KMS-11 (cell line): ENCODE results near the gene ZFP36L2.

ENCODE experiments used
- H2AFZ ChIP-seq: fragments of 200-600 bp; sonication (generic); 2 replicates; pipeline ENCODE4 v1.6.1; 2016; ENCODE audit warnings: antibody characterized with exemption, mixed run types, low read depth
- H3K27ac ChIP-seq: fragments of 200-600 bp; sonication (generic); 2 replicates; pipeline ENCODE4 v1.6.1; 2016; ENCODE audit warnings: mild to moderate bottlenecking, mixed run types
- H3K27me3 ChIP-seq: fragments of 200-600 bp; sonication (generic); 2 replicates; pipeline ENCODE4 v1.6.1; 2017; ENCODE audit warnings: mild to moderate bottlenecking, low read depth, mixed run types, moderate library complexity; ENCODE audit not compliant: insufficient read depth
- H3K36me3 ChIP-seq: fragments of 200-600 bp; sonication (generic); 2 replicates; pipeline ENCODE4 v1.6.1; 2017; ENCODE audit warnings: mild to moderate bottlenecking, mixed run types; ENCODE audit not compliant: insufficient read depth
- H3K4me1 ChIP-seq: fragments of 200-600 bp; sonication (generic); 2 replicates; pipeline ENCODE4 v1.6.1; 2016; ENCODE audit warnings: mild to moderate bottlenecking, low read depth, mixed run types; ENCODE audit not compliant: poor library complexity, severe bottlenecking
- H3K4me2 ChIP-seq: fragments of 200-600 bp; sonication (generic); 2 replicates; pipeline ENCODE4 v1.7.0; 2016; ENCODE audit warnings: mild to moderate bottlenecking, mixed run types
- H3K4me3 ChIP-seq: fragments of 200-600 bp; sonication (generic); IDR thresholded peaks from 2 replicates; pipeline ENCODE4 v1.6.1; 2017; ENCODE audit warnings: low read depth, low read length, mixed read lengths; ENCODE audit not compliant: insufficient read depth
- H3K79me2 ChIP-seq: fragments of 200-600 bp; sonication (generic); 2 replicates; pipeline ENCODE4 v1.6.1; 2016; ENCODE audit warnings: low read depth, mixed run types; ENCODE audit not compliant: insufficient read depth
- H3K9ac ChIP-seq: fragments of 200-600 bp; sonication (generic); 2 replicates; pipeline ENCODE4 v1.6.1; 2016; ENCODE audit warnings: mild to moderate bottlenecking, mixed run types
- H4K20me1 ChIP-seq: fragments of 200-600 bp; sonication (generic); 2 replicates; pipeline ENCODE4 v1.6.1; 2016; ENCODE audit warnings: mild to moderate bottlenecking, mixed run types; ENCODE audit not compliant: insufficient read depth
- TF ChIP-seq, protein P1 (sequence below): fragments of 200-600 bp; sonication (generic); conservative IDR thresholded peaks from 2 replicates; pipeline ENCODE4 v1.6.1; 2017; ENCODE audit warnings: low read depth, mild to moderate bottlenecking, antibody characterized with exemption, low read length, moderate library complexity, mixed read lengths

ZFP36L2 gene

DNA sequence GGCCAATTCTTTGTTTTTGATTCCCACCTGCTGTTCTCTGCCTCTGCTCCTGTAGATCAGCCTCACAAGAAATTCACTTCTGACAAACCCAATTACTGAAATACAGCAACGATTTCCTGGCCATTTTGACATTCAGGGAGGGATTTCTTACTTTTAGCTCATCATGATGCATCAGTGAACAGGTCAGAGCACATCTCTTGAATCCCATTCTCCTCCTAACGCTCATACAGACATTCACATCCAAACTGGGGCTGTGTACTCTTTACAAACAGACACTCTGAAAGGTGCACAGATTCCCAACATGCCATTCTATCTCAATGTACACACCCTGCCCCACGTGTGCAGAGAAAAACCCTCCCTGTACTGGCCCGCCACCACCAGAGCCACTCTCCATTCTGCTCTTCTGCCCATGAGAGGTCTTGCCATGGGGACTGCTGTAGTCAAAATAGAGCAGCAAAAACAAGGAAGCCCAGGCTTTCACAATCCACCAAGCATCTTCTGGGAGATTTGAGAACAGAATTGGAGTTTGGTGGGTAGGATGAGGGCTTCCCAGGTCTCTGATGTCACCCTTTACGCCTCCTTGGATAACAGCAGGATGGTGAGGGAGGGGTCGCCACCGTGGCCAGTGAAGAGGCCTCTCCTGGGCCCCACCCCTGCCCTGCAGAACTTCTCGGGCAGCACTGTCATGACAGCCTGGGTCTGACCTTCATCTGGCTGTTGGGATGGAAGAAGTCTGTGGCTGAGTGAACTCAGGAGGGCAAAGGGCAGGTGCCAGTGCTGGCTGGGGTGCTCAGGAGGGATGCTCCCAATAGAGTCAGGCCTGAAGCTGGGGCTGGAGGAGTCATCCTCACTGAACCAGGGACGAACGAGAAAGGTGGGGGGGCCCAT, 41.9 kb upstream of the ZFP36L2 start:
- Histone ChIP-seq H3K27ac (no peak overlapping the region), H3K9ac (no peak overlapping the region), H3K4me3 (no peak overlapping the region), H2AFZ (no peak overlapping the region), H3K4me1 (peaks cover 35% of the 10 kb centered on the region), H3K79me2 (no peaks in the 10 kb centered on the region), H3K27me3 (no peaks in the 10 kb centered on the region), H4K20me1 (no peaks in the 10 kb centered on the region), H3K4me2 (no peak overlapping the region), H3K36me3 (no peaks in the 10 kb centered on the region)
- TF ChIP-seq, protein P1, sequence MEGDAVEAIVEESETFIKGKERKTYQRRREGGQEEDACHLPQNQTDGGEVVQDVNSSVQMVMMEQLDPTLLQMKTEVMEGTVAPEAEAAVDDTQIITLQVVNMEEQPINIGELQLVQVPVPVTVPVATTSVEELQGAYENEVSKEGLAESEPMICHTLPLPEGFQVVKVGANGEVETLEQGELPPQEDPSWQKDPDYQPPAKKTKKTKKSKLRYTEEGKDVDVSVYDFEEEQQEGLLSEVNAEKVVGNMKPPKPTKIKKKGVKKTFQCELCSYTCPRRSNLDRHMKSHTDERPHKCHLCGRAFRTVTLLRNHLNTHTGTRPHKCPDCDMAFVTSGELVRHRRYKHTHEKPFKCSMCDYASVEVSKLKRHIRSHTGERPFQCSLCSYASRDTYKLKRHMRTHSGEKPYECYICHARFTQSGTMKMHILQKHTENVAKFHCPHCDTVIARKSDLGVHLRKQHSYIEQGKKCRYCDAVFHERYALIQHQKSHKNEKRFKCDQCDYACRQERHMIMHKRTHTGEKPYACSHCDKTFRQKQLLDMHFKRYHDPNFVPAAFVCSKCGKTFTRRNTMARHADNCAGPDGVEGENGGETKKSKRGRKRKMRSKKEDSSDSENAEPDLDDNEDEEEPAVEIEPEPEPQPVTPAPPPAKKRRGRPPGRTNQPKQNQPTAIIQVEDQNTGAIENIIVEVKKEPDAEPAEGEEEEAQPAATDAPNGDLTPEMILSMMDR = no peak

DNA sequence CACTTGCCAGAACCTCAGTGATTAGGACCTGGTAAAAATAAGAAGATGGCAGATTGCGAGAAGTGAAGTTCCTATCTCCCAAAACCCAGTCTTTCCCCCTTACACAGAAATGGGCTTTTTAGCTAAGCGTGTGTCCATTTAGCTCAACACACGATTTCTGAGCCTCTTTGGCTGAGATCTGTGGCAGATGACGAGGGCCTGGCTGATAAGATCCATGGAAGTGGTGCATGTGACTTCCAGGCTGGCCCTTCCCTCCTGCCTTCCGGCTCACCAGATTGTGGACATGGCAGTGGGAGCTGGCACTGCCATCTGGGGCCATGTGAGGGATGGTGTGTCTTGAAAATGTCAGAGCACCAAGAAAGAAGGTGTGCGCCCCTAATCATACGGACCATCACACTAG, 41.0 kb upstream of the ZFP36L2 start:
- H3K4me1 ChIP-seq = peaks cover 35% of the 10 kb centered on the region
- H3K4me3 ChIP-seq = no peak overlapping the region
- H3K79me2 ChIP-seq = no peaks in the 10 kb centered on the region
- no peaks in the 10 kb centered on the region for H3K36me3 ChIP-seq
- H2AFZ ChIP-seq = no peak overlapping the region
- H3K9ac ChIP-seq = no peak overlapping the region
- no peak overlapping the region for H3K27ac ChIP-seq
- TF ChIP-seq, protein P1 = no peak
- no peak overlapping the region for H3K4me2 ChIP-seq
- no peaks in the 10 kb centered on the region for H3K27me3 ChIP-seq
- H4K20me1 ChIP-seq = no peaks in the 10 kb centered on the region

DNA sequence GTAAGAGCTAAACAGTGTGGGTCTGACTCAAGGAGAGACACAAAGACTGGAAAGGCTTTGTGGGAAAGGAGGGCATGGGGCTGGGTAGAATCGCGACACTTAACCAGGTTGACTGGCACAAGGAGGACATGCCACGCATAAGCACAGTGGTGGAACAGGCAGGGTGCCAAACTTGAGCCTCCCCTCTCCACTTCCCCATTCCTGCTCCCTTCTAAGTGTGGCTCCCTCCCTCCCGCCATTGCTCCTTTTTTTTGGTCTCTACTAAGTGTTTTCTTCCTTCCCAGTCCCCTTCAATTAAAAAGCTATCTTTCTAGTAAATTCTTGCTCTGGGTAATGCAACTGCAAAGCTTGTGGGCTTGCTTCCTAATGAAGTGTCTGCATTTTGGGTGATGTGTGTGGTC, 40.3 kb upstream of the ZFP36L2 start:
- H3K4me1 ChIP-seq = peaks cover 35% of the 10 kb centered on the region
- H3K36me3 ChIP-seq = no peaks in the 10 kb centered on the region
- no peak overlapping the region for H2AFZ ChIP-seq
- H3K4me2 ChIP-seq = no peak overlapping the region
- H3K27ac ChIP-seq = no peak overlapping the region
- H3K4me3 ChIP-seq = no peak overlapping the region
- no peaks in the 10 kb centered on the region for H4K20me1 ChIP-seq
- TF ChIP-seq, protein P1 = no peak
- no peaks in the 10 kb centered on the region for H3K27me3 ChIP-seq
- H3K79me2 ChIP-seq = no peaks in the 10 kb centered on the region
- H3K9ac ChIP-seq = no peak overlapping the region

DNA sequence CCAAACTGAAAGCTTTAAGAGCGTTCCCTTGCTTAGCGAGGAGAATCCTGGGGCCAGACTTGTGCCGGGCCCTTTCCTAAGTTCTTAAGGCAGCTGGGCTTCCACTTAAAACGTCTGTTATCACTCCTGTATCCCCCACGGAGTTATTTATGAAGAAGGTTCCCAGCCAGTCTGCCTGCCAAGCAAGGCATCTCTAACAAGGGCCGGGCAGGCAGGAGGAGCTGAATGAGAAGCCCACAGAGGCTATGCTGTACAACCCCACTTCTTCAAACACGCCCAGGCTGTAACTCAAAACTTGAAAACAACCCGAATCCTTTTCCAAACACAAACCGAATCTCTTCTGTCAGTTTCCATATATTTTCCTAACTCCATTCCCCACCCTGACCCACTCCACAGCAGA, 39.0 kb upstream of the ZFP36L2 start:
- H4K20me1 ChIP-seq = no peaks in the 10 kb centered on the region
- H3K79me2 ChIP-seq = no peaks in the 10 kb centered on the region
- H3K9ac ChIP-seq = no peak overlapping the region
- no peak overlapping the region for H3K4me3 ChIP-seq
- no peak overlapping the region for H3K4me2 ChIP-seq
- H3K27me3 ChIP-seq = no peaks in the 10 kb centered on the region
- H3K27ac ChIP-seq = no peak overlapping the region
- TF ChIP-seq, protein P1 = no peak
- peaks cover 31% of the 10 kb centered on the region for H3K4me1 ChIP-seq
- no peaks in the 10 kb centered on the region for H3K36me3 ChIP-seq
- H2AFZ ChIP-seq = no peak overlapping the region
